OCI-LY1 (cell line): ENCODE measurements around the gene FFAR2.

Experiments used
- H2AFZ ChIP-seq: fragments of 200-600 bp; sonication (generic), shearing (Covaris generic); 2 replicates; pipeline ENCODE4 v1.6.0; 2014; ENCODE audit warnings: antibody characterized with exemption, mild to moderate bottlenecking, low read length
- H3F3A ChIP-seq: fragments of 200-600 bp; sonication (generic), shearing (Covaris generic); 2 replicates; pipeline ENCODE4 v1.6.0; 2014; ENCODE audit warnings: mild to moderate bottlenecking, antibody characterized with exemption, low read length, moderate library complexity; ENCODE audit not compliant: insufficient read depth
- H3K27ac ChIP-seq: fragments of 200-600 bp; sonication (generic); 2 replicates; pipeline ENCODE4 v1.5.1; 2014; ENCODE audit warnings: low read length, mixed run types, mild to moderate bottlenecking, low read depth; ENCODE audit not compliant: poor library complexity, severe bottlenecking
- H3K27me3 ChIP-seq: fragments of 200-600 bp; sonication (generic); 2 replicates; pipeline ENCODE4 v1.6.0; 2014; ENCODE audit warnings: antibody characterized with exemption, mild to moderate bottlenecking, low read length, moderate library complexity; ENCODE audit not compliant: insufficient read depth
- H3K36me3 ChIP-seq: fragments of 200-600 bp; sonication (generic); 2 replicates; pipeline ENCODE4 v1.6.1; 2014; ENCODE audit warnings: mild to moderate bottlenecking, antibody characterized with exemption, low read length, moderate library complexity, mixed read lengths; ENCODE audit not compliant: insufficient read depth
- H3K4me1 ChIP-seq: fragments of 200-600 bp; sonication (generic); 2 replicates; pipeline ENCODE4 v1.5.1; 2014; ENCODE audit warnings: mild to moderate bottlenecking, low read length, moderate library complexity; ENCODE audit not compliant: insufficient read depth, severe bottlenecking
- H3K4me2 ChIP-seq: fragments of 200-600 bp; sonication (generic), shearing (Covaris generic); 2 replicates; pipeline ENCODE4 v1.6.1; 2014; ENCODE audit warnings: low read length
- H3K4me3 ChIP-seq: fragments of 200-600 bp; sonication (generic); 2 replicates; pipeline ENCODE4 v1.5.1; 2014; ENCODE audit warnings: low read length, low read depth, mild to moderate bottlenecking, mixed read lengths; ENCODE audit not compliant: poor library complexity, severe bottlenecking
- H3K79me2 ChIP-seq: fragments of 200-600 bp; shearing (Covaris generic); 2 replicates; pipeline ENCODE4 v1.6.1; 2016; ENCODE audit warnings: mixed run types, low read length, mixed read lengths; ENCODE audit not compliant: insufficient read depth
- H3K9ac ChIP-seq: fragments of 200-600 bp; sonication (generic), shearing (Covaris generic); 2 replicates; pipeline ENCODE4 v1.6.1; 2014; ENCODE audit warnings: mild to moderate bottlenecking, low read length, mixed read lengths
- H3K9me2 ChIP-seq: fragments of 200-600 bp; sonication (generic), shearing (Covaris generic); 2 replicates; pipeline ENCODE4 v1.6.1; 2014; ENCODE audit warnings: low read depth, mild to moderate bottlenecking, low read length, mixed read lengths
- H3K9me3 ChIP-seq: fragments of 200-600 bp; shearing (Covaris generic); 2 replicates; pipeline ENCODE4 v1.6.1; 2014; ENCODE audit warnings: low read length, mixed read lengths
- H4K20me1 ChIP-seq: fragments of 200-600 bp; sonication (generic), shearing (Covaris generic); 2 replicates; pipeline ENCODE4 v1.6.0; 2016; ENCODE audit warnings: mild to moderate bottlenecking, low read length; ENCODE audit not compliant: insufficient read depth
- EZH2 ChIP-seq: fragments of 200-600 bp; sonication (generic), shearing (Covaris generic); IDR thresholded peaks from 2 replicates; pipeline ENCODE4 v1.8.0; 2017; ENCODE audit warnings: borderline replicate concordance, mixed run types, mild to moderate bottlenecking, antibody characterized with exemption, low read length, moderate library complexity, mixed read lengths
- TF ChIP-seq, protein P1 (sequence below): fragments of 200-600 bp; sonication (generic), shearing (Covaris generic); IDR thresholded peaks from 2 replicates; pipeline ENCODE4 v1.5.1; 2017; ENCODE audit warnings: mild to moderate bottlenecking, antibody characterized with exemption, low read length, moderate library complexity, mixed read lengths

Gene FFAR2

DNA sequence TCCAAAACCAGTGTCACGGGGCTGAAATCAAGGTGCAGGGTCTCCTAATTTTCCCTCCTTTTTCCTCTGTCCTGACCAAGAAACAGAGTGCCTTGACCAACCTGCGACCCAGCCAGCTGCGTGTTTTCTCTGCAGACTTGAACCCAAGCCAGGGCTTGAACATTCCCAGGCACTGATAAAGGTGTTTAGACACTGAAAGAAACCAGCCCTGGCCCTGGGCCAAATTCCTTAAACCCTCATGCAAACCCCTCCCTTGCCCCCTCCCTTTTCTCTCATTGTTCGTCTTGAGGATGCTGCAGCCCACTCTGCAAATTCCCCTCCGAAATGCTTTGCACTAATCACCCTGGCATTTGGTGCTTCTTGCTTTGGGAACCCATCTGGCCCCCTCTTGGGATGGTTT, 9.5 kb upstream of the FFAR2 start:
- Histone ChIP-seq H3K9ac (no peak overlapping the region), H3F3A (no peaks in the 10 kb centered on the region), H3K9me3 (no peaks in the 10 kb centered on the region), H3K27ac (no peak overlapping the region), H3K79me2 (no peaks in the 10 kb centered on the region), H2AFZ (no peak overlapping the region), H3K4me1 (no peaks in the 10 kb centered on the region), H3K9me2 (no peaks in the 10 kb centered on the region), H3K27me3 (0 out of 2 replicates have a peak, but pooled peaks cover 6% of the 10 kb centered on the region), H3K4me2 (no peak overlapping the region), H3K36me3 (no peaks in the 10 kb centered on the region), H4K20me1 (no peaks in the 10 kb centered on the region), H3K4me3 (no peak overlapping the region)
- no peak for TF ChIP-seq EZH2
- TF ChIP-seq, protein P1, sequence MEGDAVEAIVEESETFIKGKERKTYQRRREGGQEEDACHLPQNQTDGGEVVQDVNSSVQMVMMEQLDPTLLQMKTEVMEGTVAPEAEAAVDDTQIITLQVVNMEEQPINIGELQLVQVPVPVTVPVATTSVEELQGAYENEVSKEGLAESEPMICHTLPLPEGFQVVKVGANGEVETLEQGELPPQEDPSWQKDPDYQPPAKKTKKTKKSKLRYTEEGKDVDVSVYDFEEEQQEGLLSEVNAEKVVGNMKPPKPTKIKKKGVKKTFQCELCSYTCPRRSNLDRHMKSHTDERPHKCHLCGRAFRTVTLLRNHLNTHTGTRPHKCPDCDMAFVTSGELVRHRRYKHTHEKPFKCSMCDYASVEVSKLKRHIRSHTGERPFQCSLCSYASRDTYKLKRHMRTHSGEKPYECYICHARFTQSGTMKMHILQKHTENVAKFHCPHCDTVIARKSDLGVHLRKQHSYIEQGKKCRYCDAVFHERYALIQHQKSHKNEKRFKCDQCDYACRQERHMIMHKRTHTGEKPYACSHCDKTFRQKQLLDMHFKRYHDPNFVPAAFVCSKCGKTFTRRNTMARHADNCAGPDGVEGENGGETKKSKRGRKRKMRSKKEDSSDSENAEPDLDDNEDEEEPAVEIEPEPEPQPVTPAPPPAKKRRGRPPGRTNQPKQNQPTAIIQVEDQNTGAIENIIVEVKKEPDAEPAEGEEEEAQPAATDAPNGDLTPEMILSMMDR = no peak

GRCh38 chr19:35439921-35440320, 8.1 kb upstream of the FFAR2 start:
- TF ChIP-seq, protein P1 = no peak
- TF ChIP-seq EZH2 = no peak
- Histone ChIP-seq H3K4me1 (no peaks in the 10 kb centered on the region), H3K79me2 (no peaks in the 10 kb centered on the region), H3K9me3 (no peaks in the 10 kb centered on the region), H3K9me2 (no peaks in the 10 kb centered on the region), H3K4me2 (no peak overlapping the region), H3K27me3 (0 out of 2 replicates have a peak, but pooled peaks cover 6% of the 10 kb centered on the region), H3K27ac (no peak overlapping the region), H2AFZ (no peak overlapping the region), H3K4me3 (no peak overlapping the region), H3K36me3 (no peaks in the 10 kb centered on the region), H3F3A (no peaks in the 10 kb centered on the region), H3K9ac (no peak overlapping the region), H4K20me1 (no peaks in the 10 kb centered on the region)

GRCh38 chr19:35442091-35442490, 6.0 kb upstream of the FFAR2 start:
- H3K9ac ChIP-seq = no peak overlapping the region
- H3K27ac ChIP-seq = no peak overlapping the region

More at GRCh38 chr19:35442091-35442490, 6.0 kb upstream of the FFAR2 start:
- Histone ChIP-seq H3K9me3 (no peaks in the 10 kb centered on the region), H3K9me2 (no peaks in the 10 kb centered on the region), H3K4me1 (no peaks in the 10 kb centered on the region), H2AFZ (no peak overlapping the region), H3F3A (no peaks in the 10 kb centered on the region), H3K4me2 (no peak overlapping the region), H4K20me1 (no peaks in the 10 kb centered on the region), H3K4me3 (no peak overlapping the region), H3K27me3 (0 out of 2 replicates have a peak, but pooled peaks cover 6% of the 10 kb centered on the region), H3K79me2 (no peaks in the 10 kb centered on the region), H3K36me3 (no peaks in the 10 kb centered on the region)
- TF ChIP-seq, protein P1 = no peak
- no peak for TF ChIP-seq EZH2
